Heart left ventricle (tissue), 16 donors: Measurements from ENCODE around the gene ZNF212. TPM values are rescaled to one million over a fixed set of nuclear protein-coding genes. Genes with fewer than 3 reads are reported as not detected.

Experiments
- ATAC-seq, 4 donors: fragments of 200-7000 bp; cut with Tn5 transposase; one replicate each; pipeline ENCODE4 v1.9.1; 2020 to 2022; ENCODE audit warnings: moderate library complexity in 4 of 4, mild to moderate bottlenecking in 3 of 4, moderate number of reproducible peaks in 1 of 4
- DNase-seq, 5 donors: peaks; one replicate each; pipeline ENCODE4 v3.0.0-alpha.2; 2020
- H3K27ac ChIP-seq, 12 donors: fragments of 200-600 bp; sonication (generic) in 4 of 12; one replicate each; pipeline versions ENCODE4 v1.5.0 to v1.8.0; 2016 to 2022; ENCODE audit warnings: mild to moderate bottlenecking in 2 of 12
- H3K27me3 ChIP-seq, 9 donors: fragments of 200-600 bp; sonication (generic) in 2 of 9; one replicate each; pipeline versions ENCODE4 v1.5.1 to v1.8.0; 2016 to 2022; ENCODE audit warnings: mild to moderate bottlenecking in 3 of 9
- H3K36me3 ChIP-seq, 9 donors: fragments of 200-600 bp; sonication (generic) in 2 of 9; one replicate each; pipeline versions ENCODE4 v1.5.0 to v1.8.0; 2018 to 2022; ENCODE audit warnings: mild to moderate bottlenecking in 2 of 9
- H3K4me1 ChIP-seq, 12 donors: fragments of 200-600 bp; sonication (generic) in 4 of 12; one replicate each; pipeline versions ENCODE4 v1.5.0 to v1.8.0; 2016 to 2022; ENCODE audit warnings: mild to moderate bottlenecking in 3 of 12
- H3K4me3 ChIP-seq, 12 donors: fragments of 200-600 bp; sonication (generic) in 4 of 12; one replicate each; pipeline versions ENCODE4 v1.5.0 to v1.8.0; 2017 to 2022; ENCODE audit warnings: mild to moderate bottlenecking in 9 of 12, moderate library complexity in 4 of 12
- H3K9me3 ChIP-seq, 12 donors: fragments of 200-600 bp; sonication (generic) in 4 of 12; one replicate each; pipeline versions ENCODE4 v1.5.0 to v1.8.0; 2016 to 2022; ENCODE audit warnings: mild to moderate bottlenecking in 1 of 12
- POLR2A ChIP-seq, 2 donors: fragments of 450-650 bp; IDR thresholded peaks; one replicate each; pipeline ENCODE4 v1.6.1; 2017; ENCODE audit warnings: antibody characterized with exemption in 2 of 2, mild to moderate bottlenecking in 2 of 2, moderate library complexity in 2 of 2
- WGBS, 4 donors: extraction: QIAGEN DNeasy Blood & Tissue Kit in 2 of 4; methylation state at CpG; one replicate each; pipeline versions ENCODE4 v1.1.5 to v1.1.7; 2013 to 2018; 5-methylcytosine and 5-hydroxymethylcytosine counted together
- intact Hi-C, 10 donors: fragments of 100-400 bp; cut with DNase I; formaldehyde crosslinking; loops; one replicate each; pipeline versions ENCODE4 v1.11.1 to v1.14.2; 2022
- polyA plus RNA-seq, 2 donors: library from polyadenylated mRNA; stranded (reverse); fragments of 200-250 nt; gene quantifications; one replicate each; pipeline ENCODE4 v1.2.3, GENCODE V29; 2013
- total RNA-seq, 9 donors: library from RNA; depleted of rRNA in 2 of 9; stranded (reverse); fragments of >200 nt in 2 of 9; fragmentation: NEBNext Ultra II Directional in 3 of 9; extraction: Animal tissue kit (Norgen Biotek cat#: 25700) in 3 of 9; gene quantifications; one replicate each; pipeline versions ENCODE4 v1.1.0 to v1.2.4, GENCODE V29; 2016 to 2023
- TF ChIP-seq, protein P1 (sequence below), 12 donors: fragments of 200-600 bp; sonication (generic) in 4 of 12; IDR thresholded peaks; one replicate each; pipeline versions ENCODE4 v1.5.0 to v1.8.0; 2018 to 2022; ENCODE audit warnings: antibody characterized with exemption in 12 of 12, mild to moderate bottlenecking in 5 of 12
- donor health status: ischemic (EF 13 %, LVEDD 7.1; RV severe dilation, severe dysfunction).
- donor health status: healthy with polysubstance abuse.
- donor health status: DM: no; HTN: yes; CAD: no.
- donor health status: DM: no; HTN: no; CAD: no.
- donor health status: ischemic (EF 25% LVEDD 6.9; RV normal size, moderate dysfunction).
- donor health status: ischemic (EF 25% LVEDD 5.7; RV mildly dilated, moderate dysfunction).
- donor health status: healthy.
- donor health status: DM: yes; HTN: yes; CAD: no.
- donor health status: ischemic (EF 35%, LVEDD 5.7; RV mildly dilated, moderate dysfunction).
- donor health status: nonischemic (EF 11% LVEDD 7.7; RV severe dilation, severe dysfunction).
- donor health status: DM: yes; HTN: yes; CAD: no.
- donor health status: PGD.
- donor health status: ischemic (EF 29% LVEDD 5.4; RV normal size, mild dysfunction).
- donor health status: nonischemic (EF 23%, LVEDD 6.1; RV moderate dilation, normal function).

ZNF212 gene
- total and polyA plus RNA-seq, 11 donors, result 3.4 to 6.3 (median 4.3) TPM

DNA sequence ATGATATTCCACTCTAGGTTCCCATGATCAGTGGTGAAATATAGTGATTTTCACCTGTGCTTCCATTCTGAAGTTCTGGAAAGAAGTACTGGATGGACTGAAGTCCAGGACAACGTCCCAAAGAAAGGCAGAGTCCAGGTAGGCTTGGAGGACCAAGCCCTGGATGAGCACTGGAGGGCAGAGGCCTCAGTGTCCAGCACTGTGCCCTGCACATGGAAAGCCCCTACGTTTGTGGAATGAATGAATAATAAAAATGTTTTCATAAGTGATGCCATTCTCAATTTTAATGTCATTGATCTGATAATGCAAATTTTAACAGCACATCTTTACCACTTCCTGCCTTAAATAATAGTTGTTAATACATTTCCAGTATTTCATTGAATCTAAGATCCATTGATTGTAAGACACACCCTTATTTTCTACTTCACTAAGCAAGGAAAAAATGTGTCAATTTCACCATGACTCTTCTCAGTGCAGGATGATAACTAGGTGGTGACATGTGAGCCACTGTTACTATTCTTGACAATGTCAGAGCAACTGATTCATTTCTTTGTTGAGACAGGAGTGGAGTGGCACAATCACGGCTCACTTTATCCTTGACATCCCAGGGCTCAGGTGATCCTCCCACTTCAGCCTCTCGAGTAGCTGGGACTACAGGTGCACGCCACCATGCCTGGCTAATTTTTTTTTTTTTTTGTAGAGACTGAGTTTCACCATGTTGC lies 57.7 kb downstream of the ZNF212 start:
- no peak overlapping the region for H3K4me3 ChIP-seq
- intact Hi-C loops, result no loop called here
- peaks cover 0 to 17% (median 4%) of the 10 kb centered on the region in 9 donors for H3K36me3 ChIP-seq
- no peaks in the 10 kb centered on the region for H3K9me3 ChIP-seq
- TF ChIP-seq, protein P1, sequence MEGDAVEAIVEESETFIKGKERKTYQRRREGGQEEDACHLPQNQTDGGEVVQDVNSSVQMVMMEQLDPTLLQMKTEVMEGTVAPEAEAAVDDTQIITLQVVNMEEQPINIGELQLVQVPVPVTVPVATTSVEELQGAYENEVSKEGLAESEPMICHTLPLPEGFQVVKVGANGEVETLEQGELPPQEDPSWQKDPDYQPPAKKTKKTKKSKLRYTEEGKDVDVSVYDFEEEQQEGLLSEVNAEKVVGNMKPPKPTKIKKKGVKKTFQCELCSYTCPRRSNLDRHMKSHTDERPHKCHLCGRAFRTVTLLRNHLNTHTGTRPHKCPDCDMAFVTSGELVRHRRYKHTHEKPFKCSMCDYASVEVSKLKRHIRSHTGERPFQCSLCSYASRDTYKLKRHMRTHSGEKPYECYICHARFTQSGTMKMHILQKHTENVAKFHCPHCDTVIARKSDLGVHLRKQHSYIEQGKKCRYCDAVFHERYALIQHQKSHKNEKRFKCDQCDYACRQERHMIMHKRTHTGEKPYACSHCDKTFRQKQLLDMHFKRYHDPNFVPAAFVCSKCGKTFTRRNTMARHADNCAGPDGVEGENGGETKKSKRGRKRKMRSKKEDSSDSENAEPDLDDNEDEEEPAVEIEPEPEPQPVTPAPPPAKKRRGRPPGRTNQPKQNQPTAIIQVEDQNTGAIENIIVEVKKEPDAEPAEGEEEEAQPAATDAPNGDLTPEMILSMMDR (IDR thresholded peaks at IDR 0.05), result no peak
- no peak for TF ChIP-seq POLR2A (IDR thresholded peaks at IDR 0.05)
- ATAC-seq (no peak), DNase-seq (no peak)
- peaks cover 0 to 1% (median 0%) of the 10 kb centered on the region in 12 donors for H3K4me1 ChIP-seq
- H3K27me3 ChIP-seq, result no peaks in the 10 kb centered on the region
- 65 to 74% (median 73%) methylated on average over 5 of the region's 5 CpGs for WGBS, 4 donors
- H3K27ac ChIP-seq, result no peak overlapping the region

DNA sequence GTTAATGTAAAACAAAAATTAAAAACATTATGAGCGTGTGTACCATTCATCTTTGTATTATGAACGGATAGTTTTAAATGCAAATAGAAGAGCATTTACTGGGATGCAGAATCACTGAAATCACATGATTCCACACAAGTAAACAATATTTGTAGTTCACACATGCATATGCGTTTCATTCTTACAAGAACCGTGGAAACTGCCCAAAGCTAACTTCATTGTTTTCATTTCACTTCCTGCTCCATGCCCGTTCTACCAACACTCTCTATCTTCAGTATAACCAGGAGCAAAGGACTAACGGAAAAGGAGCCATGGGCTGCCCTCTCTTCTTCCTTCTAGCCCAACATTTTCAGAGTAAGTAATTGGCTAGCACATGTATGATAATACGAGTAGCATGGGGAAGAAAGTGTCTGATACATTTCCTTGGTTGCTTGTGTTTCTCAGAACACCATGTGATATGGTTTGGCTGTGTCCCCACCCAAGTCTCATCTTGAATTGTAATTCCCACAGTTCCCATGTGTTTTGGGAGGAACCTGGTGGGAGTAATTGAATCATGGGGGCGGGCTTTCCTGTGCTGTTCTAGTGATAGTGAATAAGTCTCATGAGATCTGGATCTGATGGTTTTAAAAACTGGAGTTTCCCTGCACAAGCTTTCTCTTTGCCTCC lies 61.3 kb downstream of the ZNF212 start:
- no peak overlapping the region for H3K4me3 ChIP-seq
- 62 to 69% (median 65%) methylated on average over 8 of the region's 8 CpGs for WGBS, 4 donors
- H3K27me3 ChIP-seq, result no peaks in the 10 kb centered on the region
- intact Hi-C loops, result no loop called here
- H3K36me3 ChIP-seq, result peaks cover 0 to 5% (median 0%) of the 10 kb centered on the region in 9 donors
- ATAC-seq (no peak), DNase-seq (no peak)
- H3K4me1 ChIP-seq, result no peaks in the 10 kb centered on the region
- no peaks in the 10 kb centered on the region for H3K9me3 ChIP-seq
- H3K27ac ChIP-seq, result no peak overlapping the region
- TF ChIP-seq, protein P1 (IDR thresholded peaks at IDR 0.05), result no peak
- TF ChIP-seq POLR2A (IDR thresholded peaks at IDR 0.05), result no peak

DNA sequence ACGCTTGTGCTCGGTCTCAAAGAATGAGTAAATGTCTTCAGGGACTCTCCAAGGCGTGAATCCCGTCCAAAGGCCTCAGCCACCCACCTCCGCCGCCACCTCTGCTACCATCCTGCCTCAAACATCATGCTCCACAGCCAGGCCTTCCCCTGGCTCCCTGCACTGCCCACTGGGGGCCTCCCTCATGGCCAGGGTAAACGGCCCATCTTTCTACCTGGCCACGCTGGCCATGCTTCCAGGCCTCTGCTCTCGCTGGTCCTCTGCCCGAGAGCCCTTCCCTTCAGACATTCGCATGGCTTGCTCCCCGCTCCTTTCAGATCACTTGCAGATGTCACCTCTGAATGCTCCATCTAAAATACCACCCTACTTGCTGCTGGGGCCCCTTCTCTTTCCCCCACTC lies 62.8 kb downstream of the ZNF212 start:
- no peak for DNase-seq
- TF ChIP-seq POLR2A (IDR thresholded peaks at IDR 0.05), result no peak
- TF ChIP-seq, protein P1 (IDR thresholded peaks at IDR 0.05), result no peak
- H3K27me3 ChIP-seq, result no peaks in the 10 kb centered on the region
- no peak for ATAC-seq
- H3K4me3 ChIP-seq, result no peak overlapping the region
- no peak overlapping the region for H3K27ac ChIP-seq
- H3K4me1 ChIP-seq, result no peaks in the 10 kb centered on the region
- WGBS, 4 donors, result 91 to 94% (median 92%) methylated on average over 12 of the region's 12 CpGs
- intact Hi-C loops, result no loop called here
- H3K36me3 ChIP-seq, result no peaks in the 10 kb centered on the region
- H3K9me3 ChIP-seq, result no peaks in the 10 kb centered on the region

DNA sequence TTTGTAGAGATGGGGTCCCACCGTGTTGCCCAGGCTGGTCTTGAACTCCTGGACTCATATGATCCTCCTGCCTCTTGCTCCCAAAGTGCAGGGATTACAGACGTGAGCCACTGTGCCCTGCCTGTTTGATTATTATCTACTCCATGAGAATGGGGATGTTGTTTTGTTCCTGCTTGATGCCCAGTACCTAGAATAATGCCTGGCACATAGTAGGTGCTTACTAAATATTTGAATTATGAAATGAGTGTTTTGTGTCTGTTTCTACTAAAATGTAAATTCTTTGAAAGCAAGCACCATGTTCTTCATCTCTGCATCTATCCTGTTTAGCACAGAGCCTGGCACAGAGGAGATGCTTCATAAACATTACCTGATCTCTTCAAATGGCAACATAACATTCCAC lies 63.4 kb downstream of the ZNF212 start:
- no peaks in the 10 kb centered on the region for H3K4me1 ChIP-seq
- WGBS, 4 donors, result 60 to 77% (median 71%) methylated on average over 2 of the region's 2 CpGs
- H3K27ac ChIP-seq, result no peak overlapping the region
- no peak for TF ChIP-seq POLR2A (IDR thresholded peaks at IDR 0.05)
- TF ChIP-seq, protein P1 (IDR thresholded peaks at IDR 0.05), result no peak
- H3K36me3 ChIP-seq, result no peaks in the 10 kb centered on the region
- no peaks in the 10 kb centered on the region for H3K9me3 ChIP-seq
- ATAC-seq (no peak), DNase-seq (no peak)
- H3K4me3 ChIP-seq, result no peak overlapping the region
- intact Hi-C loops, result no loop called here
- no peaks in the 10 kb centered on the region for H3K27me3 ChIP-seq
